ENCODE data around the gene NIT2.

NIT2 gene

GRCh38 chr3:100334488-100335351, at the start of gene NIT2:
TSS of gene NIT2 (plus strand) at chr3:100334757. CDS start at chr3:100334792, 35 bp downstream.
- no peak for DNase-seq (ENCODE audit: insufficient read length, low spot score)
- TF ChIP-seq CTCF (IDR thresholded peaks at IDR 0.05; ENCODE audit: insufficient read depth, missing control alignments) = no peak
- FAIRE-seq = no peak

GRCh38 chr3:100288288-100288894, 46.2 kb upstream of the NIT2 start:
- TF ChIP-seq CTCF (IDR thresholded peaks at IDR 0.05; ENCODE audit: insufficient read depth, missing control alignments) = no peak

GRCh38 chr3:100289339-100289738, 45.2 kb upstream of the NIT2 start:
- TF ChIP-seq CTCF (IDR thresholded peaks at IDR 0.05; ENCODE audit: insufficient read depth, missing control alignments) = no peak
- FAIRE-seq = no peak
- no peak for DNase-seq (ENCODE audit: insufficient read length, low spot score)

More at GRCh38 chr3:100288288-100288894, 46.2 kb upstream of the NIT2 start:
- FAIRE-seq = no peak
- DNase-seq (ENCODE audit: insufficient read length, low spot score) = no peak

DNA sequence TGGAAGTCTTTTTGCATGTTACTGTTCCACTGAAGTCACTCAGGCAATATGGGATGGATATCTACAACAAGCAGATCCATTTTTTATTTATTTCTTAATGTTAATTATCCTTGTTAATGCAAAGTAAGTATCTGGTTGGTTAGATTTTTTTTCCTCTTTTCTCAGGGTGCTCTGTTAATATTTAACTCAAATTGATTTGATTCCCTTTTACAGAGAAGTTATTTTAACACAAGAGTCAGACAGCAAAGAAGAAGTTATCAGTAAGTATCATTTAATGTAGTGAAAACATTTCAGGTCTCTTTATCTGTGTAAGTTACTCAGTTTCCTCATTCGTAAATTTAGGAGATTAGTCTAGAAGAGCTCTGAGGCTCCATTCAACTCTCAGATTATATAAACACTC, 39.5 kb upstream of the NIT2 start:
- FAIRE-seq (no peak), DNase-seq (ENCODE audit: insufficient read length, low spot score) (no peak)
- no peak for TF ChIP-seq CTCF (IDR thresholded peaks at IDR 0.05; ENCODE audit: insufficient read depth, missing control alignments)

DNA sequence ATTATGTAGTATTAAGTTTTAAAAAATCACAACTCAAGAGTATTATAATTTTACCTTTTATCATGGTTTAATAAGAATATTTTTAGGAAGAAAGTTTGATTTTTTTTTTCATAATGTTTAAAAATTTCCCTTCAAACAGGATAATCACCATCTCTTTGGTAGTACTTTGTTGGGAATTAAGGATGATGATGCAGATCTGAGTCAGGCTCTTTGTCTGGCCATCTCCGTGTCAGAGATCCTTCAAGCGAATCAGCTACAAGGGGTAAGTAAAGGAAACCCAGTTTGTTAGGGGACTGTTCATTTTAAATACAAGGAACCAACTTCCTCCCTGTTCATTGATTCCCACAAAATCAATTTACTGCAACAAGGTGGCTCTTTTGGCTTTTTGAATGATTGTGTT, 36.8 kb upstream of the NIT2 start:
- no peak for FAIRE-seq
- no peak for TF ChIP-seq CTCF (IDR thresholded peaks at IDR 0.05; ENCODE audit: insufficient read depth, missing control alignments)
- DNase-seq (ENCODE audit: insufficient read length, low spot score) = no peak

DNA sequence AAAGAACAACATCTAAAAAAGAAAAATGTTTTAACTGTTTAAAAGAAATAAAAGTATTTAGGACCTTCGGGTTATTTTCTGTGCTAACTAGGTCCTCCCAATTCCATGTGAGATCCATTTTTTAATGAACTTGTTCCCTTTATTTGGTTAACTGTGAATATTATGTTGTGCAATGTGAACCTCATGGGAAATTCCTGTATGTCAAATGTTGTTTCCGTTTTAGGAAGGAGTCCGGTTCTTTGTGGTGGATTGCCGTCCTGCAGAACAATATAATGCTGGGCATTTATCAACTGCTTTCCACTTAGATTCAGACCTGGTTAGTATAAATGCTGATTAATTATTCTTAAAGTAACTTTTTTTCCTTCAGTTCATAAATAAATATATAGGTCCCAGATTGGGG, 35.5 kb upstream of the NIT2 start:
- no peak for DNase-seq (ENCODE audit: insufficient read length, low spot score)
- no peak for TF ChIP-seq CTCF (IDR thresholded peaks at IDR 0.05; ENCODE audit: insufficient read depth, missing control alignments)
- FAIRE-seq = no peak

DNA sequence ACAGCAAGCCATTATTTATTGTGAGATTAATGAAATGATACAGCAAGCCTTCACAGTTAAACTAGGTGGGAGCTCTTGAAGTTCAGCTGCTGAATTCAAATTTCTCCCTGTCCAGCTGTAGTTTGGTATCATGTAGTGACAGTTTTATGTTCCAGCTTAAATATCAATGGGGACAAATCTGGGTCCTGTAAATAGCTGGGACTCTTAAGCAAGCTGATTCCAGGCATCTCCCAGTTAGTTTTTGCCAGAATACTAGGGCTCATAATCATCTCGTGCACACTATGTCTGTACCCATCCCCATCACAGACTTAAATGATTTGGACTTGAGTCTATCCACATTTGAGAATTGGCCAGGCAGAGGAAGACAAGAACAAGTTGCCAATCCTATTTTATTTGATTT, 27.9 kb upstream of the NIT2 start:
- no peak for DNase-seq (ENCODE audit: insufficient read length, low spot score)
- no peak for FAIRE-seq
- no peak for TF ChIP-seq CTCF (IDR thresholded peaks at IDR 0.05; ENCODE audit: insufficient read depth, missing control alignments)

Measured in D721Med (cell line).